Smooth muscle cell (in vitro differentiated cells): ENCODE data around the gene LSMEM2. TPM values are rescaled to one million over a fixed set of nuclear protein-coding genes. Genes with fewer than 3 reads are reported as not detected.
A peak's percentile ranks its signal among the peaks of the same experiment; 100 is the strongest.

Source experiments
- DNase-seq: peaks from one replicate; lab custom pipeline; 2025; ENCODE audit not compliant: unreplicated experiment; lab: John Stamatoyannopoulos, UW
- H2AFZ ChIP-seq: fragments of 200-600 bp; sonication (generic); 2 replicates; pipeline ENCODE4 v1.6.0; 2016; ENCODE audit warnings: antibody characterized with exemption, low read depth, mild to moderate bottlenecking
- H3F3A ChIP-seq: fragments of 200-600 bp; sonication (generic); 2 replicates; pipeline ENCODE4 v1.6.0; 2017; ENCODE audit warnings: antibody characterized with exemption, low read depth
- H3K27ac ChIP-seq: fragments of 200-600 bp; sonication (generic); 2 replicates; pipeline ENCODE4 v1.5.1; 2016; ENCODE audit warnings: low read depth, mild to moderate bottlenecking
- H3K27me3 ChIP-seq: fragments of 200-600 bp; sonication (generic); 2 replicates; pipeline ENCODE4 v1.6.1; 2016; ENCODE audit warnings: low read depth, mild to moderate bottlenecking
- H3K36me3 ChIP-seq: fragments of 200-600 bp; sonication (generic); 2 replicates; pipeline ENCODE4 v1.5.1; 2016; ENCODE audit warnings: low read depth
- H3K4me1 ChIP-seq: fragments of 200-600 bp; sonication (generic); 2 replicates; pipeline ENCODE4 v1.5.1; 2016; ENCODE audit warnings: low read depth
- H3K4me2 ChIP-seq: fragments of 200-600 bp; sonication (generic); 2 replicates; pipeline ENCODE4 v1.6.0; 2016; ENCODE audit warnings: mild to moderate bottlenecking
- H3K4me3 ChIP-seq: fragments of 200-600 bp; sonication (generic); 2 replicates; pipeline ENCODE4 v1.5.1; 2016; ENCODE audit warnings: mild to moderate bottlenecking
- H3K79me2 ChIP-seq: fragments of 200-600 bp; sonication (generic); 2 replicates; pipeline ENCODE4 v1.6.0; 2016; ENCODE audit warnings: low read depth, mild to moderate bottlenecking
- H3K9ac ChIP-seq: fragments of 200-600 bp; sonication (generic); 2 replicates; pipeline ENCODE4 v1.6.0; 2016; ENCODE audit warnings: low read depth
- H3K9me3 ChIP-seq: fragments of 200-600 bp; sonication (generic); replicated peaks from 2 replicates; pipeline ENCODE4 v1.5.1; 2016; ENCODE audit warnings: low read depth
- H4K20me1 ChIP-seq: fragments of 200-600 bp; sonication (generic); 2 replicates; pipeline ENCODE4 v1.6.0; 2016; ENCODE audit warnings: low read depth
- WGBS: methylation state at CpG from one replicate; pipeline ENCODE4 v1.1.7; 2016; ENCODE audit warnings: low lambda C conversion rate; 5-methylcytosine and 5-hydroxymethylcytosine counted together
- polyA plus RNA-seq: library from polyadenylated mRNA; unstranded; fragments of >200 nt; fragmentation: Nextera tagmentation; extraction: Ambion mirVana; gene quantifications from 2 replicates; pipeline ENCODE4 v1.2.1, GENCODE V29; 2016
- total RNA-seq: library from RNA; depleted of rRNA; stranded (reverse); fragments of >200 nt; gene quantifications from 2 replicates; pipeline ENCODE4 v1.2.3, GENCODE V29; 2014
- TF ChIP-seq, protein P1 (sequence below): fragments of 200-600 bp; sonication (generic); IDR thresholded peaks from 2 replicates; pipeline ENCODE4 v1.5.1; 2017; ENCODE audit warnings: borderline replicate concordance, mild to moderate bottlenecking, antibody characterized with exemption; ENCODE audit not compliant: insufficient read depth, poor library complexity, severe bottlenecking

The LSMEM2 gene
- total and polyA plus RNA-seq, 2 experiments from 2014 or later: 0.09 TPM; not detected in 1

DNA sequence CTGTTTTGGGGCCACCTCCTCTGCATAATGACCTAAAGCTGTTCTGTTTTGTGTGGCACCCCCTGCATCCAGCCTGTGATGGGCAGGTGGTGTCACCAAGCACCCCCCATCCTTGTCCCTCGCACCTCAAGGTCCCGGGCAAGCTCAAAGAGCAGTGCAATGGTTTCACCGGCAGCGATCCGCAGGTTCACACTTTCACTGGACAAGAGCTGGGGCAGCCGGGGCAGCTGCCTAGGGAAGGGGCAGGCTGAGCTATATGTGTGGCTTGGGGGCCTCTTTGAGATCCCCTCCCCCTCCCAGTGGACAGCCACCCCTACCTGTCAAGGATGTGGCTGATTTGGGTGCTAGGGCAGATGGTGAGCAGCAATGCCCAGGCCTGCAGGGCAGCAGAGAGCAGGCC, 10.2 kb downstream of the LSMEM2 start:
- 99% methylated on average over 6 of the region's 6 CpGs for WGBS
- TF ChIP-seq, protein P1, sequence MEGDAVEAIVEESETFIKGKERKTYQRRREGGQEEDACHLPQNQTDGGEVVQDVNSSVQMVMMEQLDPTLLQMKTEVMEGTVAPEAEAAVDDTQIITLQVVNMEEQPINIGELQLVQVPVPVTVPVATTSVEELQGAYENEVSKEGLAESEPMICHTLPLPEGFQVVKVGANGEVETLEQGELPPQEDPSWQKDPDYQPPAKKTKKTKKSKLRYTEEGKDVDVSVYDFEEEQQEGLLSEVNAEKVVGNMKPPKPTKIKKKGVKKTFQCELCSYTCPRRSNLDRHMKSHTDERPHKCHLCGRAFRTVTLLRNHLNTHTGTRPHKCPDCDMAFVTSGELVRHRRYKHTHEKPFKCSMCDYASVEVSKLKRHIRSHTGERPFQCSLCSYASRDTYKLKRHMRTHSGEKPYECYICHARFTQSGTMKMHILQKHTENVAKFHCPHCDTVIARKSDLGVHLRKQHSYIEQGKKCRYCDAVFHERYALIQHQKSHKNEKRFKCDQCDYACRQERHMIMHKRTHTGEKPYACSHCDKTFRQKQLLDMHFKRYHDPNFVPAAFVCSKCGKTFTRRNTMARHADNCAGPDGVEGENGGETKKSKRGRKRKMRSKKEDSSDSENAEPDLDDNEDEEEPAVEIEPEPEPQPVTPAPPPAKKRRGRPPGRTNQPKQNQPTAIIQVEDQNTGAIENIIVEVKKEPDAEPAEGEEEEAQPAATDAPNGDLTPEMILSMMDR: no peak
- Histone ChIP-seq H3K4me1 (peaks cover 10% of the 10 kb centered on the region), H3K9me3 (no peaks in the 10 kb centered on the region), H3K9ac (no peak overlapping the region), H4K20me1 (no peaks in the 10 kb centered on the region), H3F3A (no peaks in the 10 kb centered on the region), H3K27me3 (no peaks in the 10 kb centered on the region), H3K4me3 (no peak overlapping the region), H3K36me3 (no peaks in the 10 kb centered on the region), H3K79me2 (peaks cover 11% of the 10 kb centered on the region), H3K4me2 (no peak overlapping the region), H3K27ac (no peak overlapping the region), H2AFZ (no peak overlapping the region)
- DNase-seq: no peak

DNA sequence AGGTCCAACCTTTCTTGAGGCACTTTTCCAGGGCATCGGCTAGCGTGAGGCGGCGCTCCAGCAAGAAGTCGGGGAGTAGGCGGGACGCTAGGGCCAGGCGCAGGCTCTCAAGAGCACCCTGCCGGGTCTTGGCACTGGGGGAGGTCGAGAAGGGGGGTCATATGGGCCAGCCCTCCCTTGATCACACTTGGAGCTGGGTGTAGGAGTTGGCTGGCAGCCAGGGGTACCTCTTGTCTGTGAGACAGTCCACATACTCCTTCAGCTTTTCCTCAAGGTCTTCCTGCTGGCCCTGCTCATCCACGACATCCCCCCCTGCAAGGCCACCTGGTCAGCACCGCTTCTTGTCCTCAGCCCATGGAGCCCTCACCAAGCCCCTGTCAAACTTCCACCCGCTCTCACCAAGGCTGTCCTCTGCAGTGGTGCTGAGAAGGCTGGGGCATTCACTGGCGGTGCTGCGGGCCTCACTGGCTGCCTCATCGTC, 11.3 kb downstream of the LSMEM2 start:
- peaks cover 10% of the 10 kb centered on the region for H3K4me1 ChIP-seq
- no peaks in the 10 kb centered on the region for H3F3A ChIP-seq
- no peak overlapping the region for H3K4me2 ChIP-seq
- H2AFZ ChIP-seq: no peak overlapping the region
- no peak overlapping the region for H3K27ac ChIP-seq
- H4K20me1 ChIP-seq: no peaks in the 10 kb centered on the region
- TF ChIP-seq, protein P1: no peak
- H3K9me3 ChIP-seq: no peaks in the 10 kb centered on the region
- 96% methylated on average over 16 of the region's 16 CpGs for WGBS
- no peak overlapping the region for H3K4me3 ChIP-seq
- DNase-seq: no peak
- H3K36me3 ChIP-seq: no peaks in the 10 kb centered on the region
- no peak overlapping the region for H3K9ac ChIP-seq
- peaks cover 11% of the 10 kb centered on the region for H3K79me2 ChIP-seq
- no peaks in the 10 kb centered on the region for H3K27me3 ChIP-seq

DNA sequence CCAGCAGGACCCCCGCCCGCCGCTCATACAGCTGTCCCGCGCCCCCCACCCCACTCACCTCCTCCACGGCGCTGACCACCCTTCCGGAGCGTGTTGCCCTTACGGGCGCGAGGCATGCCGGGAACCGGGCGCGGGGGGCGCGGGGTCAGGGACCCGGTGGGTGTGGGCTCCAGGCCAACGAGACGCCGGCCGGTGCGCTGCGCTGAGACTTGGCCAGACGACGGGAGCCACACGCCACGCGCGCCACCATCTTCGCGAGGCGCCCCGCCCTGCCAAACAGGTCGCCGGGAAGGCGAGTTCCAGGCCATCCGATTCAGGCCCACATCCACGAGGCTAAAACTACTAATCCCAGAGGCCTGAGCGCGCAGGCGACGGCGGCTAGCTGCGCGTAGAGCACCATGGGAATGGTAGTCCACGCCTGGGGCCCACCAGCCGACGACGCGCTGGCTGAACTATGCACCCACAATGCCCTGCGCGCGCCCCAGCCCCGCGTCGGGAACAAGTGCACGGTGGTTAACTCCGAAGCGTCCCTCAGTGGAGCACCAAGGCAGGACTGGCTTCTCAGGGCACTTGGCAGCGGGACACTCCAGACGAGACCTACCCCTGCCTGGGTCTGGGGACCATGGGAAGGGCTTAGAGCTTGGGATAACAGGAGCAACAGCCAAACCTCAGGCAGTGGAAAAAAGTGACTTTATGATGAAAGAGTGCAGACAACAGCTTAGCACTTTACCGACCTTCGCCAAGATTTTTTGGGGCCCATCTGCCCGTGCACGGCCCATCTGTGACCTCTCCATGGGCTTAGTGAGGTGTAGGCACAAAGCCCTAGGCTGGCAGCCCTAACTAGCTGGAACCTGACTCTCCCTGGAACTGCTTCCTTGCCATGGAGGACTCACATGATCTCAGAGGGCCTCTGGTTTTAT, 13.5 kb downstream of the LSMEM2 start, which contains the start of gene IFRD2:
Gene IFRD2 (minus strand): TSS at position 271 of the 920 bp plus-strand sequence. CDS start 155 bp downstream, at position 116.
- 7% methylated on average over 51 of the region's 67 CpGs for WGBS
- H3K9ac ChIP-seq: peak within 1 kb of the TSS; percentile 89

More for the DNA sequence above, 13.5 kb downstream of the LSMEM2 start, which contains the start of gene IFRD2:
- no peaks in the 10 kb centered on the region for H3F3A ChIP-seq
- peak within 1 kb of the TSS; percentile 84 for H3K4me3 ChIP-seq
- H3K79me2 ChIP-seq: peaks cover 11% of the 10 kb centered on the region
- TF ChIP-seq, protein P1: no peak
- peak within 1 kb of the TSS; percentile 47 for H2AFZ ChIP-seq
- H4K20me1 ChIP-seq: no peaks in the 10 kb centered on the region
- peak; percentile 78 for DNase-seq
- peaks cover 10% of the 10 kb centered on the region for H3K4me1 ChIP-seq
- no peaks in the 10 kb centered on the region for H3K27me3 ChIP-seq
- no peaks in the 10 kb centered on the region for H3K36me3 ChIP-seq
- peak within 1 kb of the TSS; percentile 98 for H3K4me2 ChIP-seq
- no peaks in the 10 kb centered on the region for H3K9me3 ChIP-seq
- H3K27ac ChIP-seq: peak within 1 kb of the TSS; percentile 72
